ENCODE measurements around the gene PTPRD. TPM values are rescaled to one million over a fixed set of nuclear protein-coding genes. Genes with fewer than 3 reads are reported as not detected.

The PTPRD gene
- polyA plus RNA-seq, 4 donors, result 2.1 to 5.6 (median 3.9) TPM

GRCh38 chr9:8668751-8669150 lies 1944.1 kb downstream of the PTPRD start:
- FAIRE-seq, result no peak
- DNase-seq, result no peak
- WGBS, 3 donors, result 69 to 91% (median 89%) methylated on average over 1 of the region's 1 CpG
- no peak overlapping the region for H3K27ac ChIP-seq (ENCODE audit: low read depth in 1 of 3, low read length in 2 of 3)
- no peaks in the 10 kb centered on the region for H3K4me1 ChIP-seq (ENCODE audit: control insufficient read depth in 3 of 3, insufficient read depth in 2 of 3, low read depth in 1 of 3, low read length in 2 of 3)
- no peaks in the 10 kb centered on the region for H3K9me3 ChIP-seq (ENCODE audit: control insufficient read depth in 2 of 2, insufficient read depth in 1 of 2, low read depth in 1 of 2, low read length in 1 of 2)
- H3K4me3 ChIP-seq (ENCODE audit: low read depth in 1 of 3, low read length in 3 of 3), result no peak overlapping the region
- no peaks in the 10 kb centered on the region for H3K36me3 ChIP-seq (ENCODE audit: control insufficient read depth in 3 of 3, insufficient read depth in 2 of 3, low read depth in 1 of 3, low read length in 3 of 3)
- no peaks in the 10 kb centered on the region for H3K27me3 ChIP-seq (ENCODE audit: control insufficient read depth in 3 of 3, insufficient read depth in 3 of 3, low read length in 3 of 3)

DNA sequence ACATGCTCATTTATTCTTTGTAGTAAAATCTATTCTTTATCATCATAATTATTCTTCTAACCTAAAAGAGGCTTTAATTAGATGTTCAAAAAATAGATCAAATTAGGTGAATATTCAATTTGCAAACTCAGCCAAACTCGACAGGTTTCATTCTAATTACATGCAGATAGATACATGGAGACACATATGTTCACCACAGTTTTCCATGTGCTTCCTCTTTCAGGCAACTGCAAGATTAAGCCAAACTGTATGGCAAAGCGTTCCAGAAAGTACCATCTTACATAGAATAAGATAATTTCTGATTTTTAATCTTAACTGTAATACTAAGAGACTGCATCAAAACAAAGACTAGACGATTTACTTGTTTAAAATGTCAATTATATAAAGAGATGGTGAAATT lies 1944.6 kb downstream of the PTPRD start:
- Histone ChIP-seq H3K9me3 (ENCODE audit: control insufficient read depth in 2 of 2, insufficient read depth in 1 of 2, low read depth in 1 of 2, low read length in 1 of 2) (no peaks in the 10 kb centered on the region), H3K27me3 (ENCODE audit: control insufficient read depth in 3 of 3, insufficient read depth in 3 of 3, low read length in 3 of 3) (no peaks in the 10 kb centered on the region), H3K4me3 (ENCODE audit: low read depth in 1 of 3, low read length in 3 of 3) (no peak overlapping the region), H3K36me3 (ENCODE audit: control insufficient read depth in 3 of 3, insufficient read depth in 2 of 3, low read depth in 1 of 3, low read length in 3 of 3) (no peaks in the 10 kb centered on the region), H3K27ac (ENCODE audit: low read depth in 1 of 3, low read length in 2 of 3) (no peak overlapping the region), H3K4me1 (ENCODE audit: control insufficient read depth in 3 of 3, insufficient read depth in 2 of 3, low read depth in 1 of 3, low read length in 2 of 3) (no peaks in the 10 kb centered on the region)
- 82 to 92% (median 91%) methylated on average over 3 of the region's 3 CpGs for WGBS, 3 donors
- FAIRE-seq, result no peak
- DNase-seq, result no peak

DNA sequence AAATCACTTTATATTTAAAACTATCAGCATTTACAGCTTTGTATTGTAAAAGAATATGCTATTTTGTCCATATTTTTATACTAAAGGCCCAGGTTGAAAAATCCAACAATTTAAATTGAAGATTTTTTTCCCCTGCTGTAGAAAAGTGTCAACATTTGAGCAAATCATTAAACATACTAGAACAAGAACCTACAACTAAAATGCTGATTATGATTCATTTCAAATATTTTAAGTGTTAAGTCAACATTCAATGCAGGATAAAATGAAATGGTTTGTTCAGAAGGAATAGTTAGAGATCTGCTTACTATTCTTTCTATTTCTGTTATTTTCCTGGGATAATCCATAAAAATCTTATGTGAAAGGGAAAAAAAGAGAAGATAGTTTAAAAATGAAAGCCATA lies 1946.7 kb downstream of the PTPRD start:
- Histone ChIP-seq H3K36me3 (ENCODE audit: control insufficient read depth in 3 of 3, insufficient read depth in 2 of 3, low read depth in 1 of 3, low read length in 3 of 3) (no peaks in the 10 kb centered on the region), H3K9me3 (ENCODE audit: control insufficient read depth in 2 of 2, insufficient read depth in 1 of 2, low read depth in 1 of 2, low read length in 1 of 2) (no peaks in the 10 kb centered on the region), H3K4me3 (ENCODE audit: low read depth in 1 of 3, low read length in 3 of 3) (no peak overlapping the region), H3K4me1 (ENCODE audit: control insufficient read depth in 3 of 3, insufficient read depth in 2 of 3, low read depth in 1 of 3, low read length in 2 of 3) (no peaks in the 10 kb centered on the region), H3K27me3 (ENCODE audit: control insufficient read depth in 3 of 3, insufficient read depth in 3 of 3, low read length in 3 of 3) (no peaks in the 10 kb centered on the region), H3K27ac (ENCODE audit: low read depth in 1 of 3, low read length in 2 of 3) (no peak overlapping the region)
- DNase-seq (no peak), FAIRE-seq (no peak)

DNA sequence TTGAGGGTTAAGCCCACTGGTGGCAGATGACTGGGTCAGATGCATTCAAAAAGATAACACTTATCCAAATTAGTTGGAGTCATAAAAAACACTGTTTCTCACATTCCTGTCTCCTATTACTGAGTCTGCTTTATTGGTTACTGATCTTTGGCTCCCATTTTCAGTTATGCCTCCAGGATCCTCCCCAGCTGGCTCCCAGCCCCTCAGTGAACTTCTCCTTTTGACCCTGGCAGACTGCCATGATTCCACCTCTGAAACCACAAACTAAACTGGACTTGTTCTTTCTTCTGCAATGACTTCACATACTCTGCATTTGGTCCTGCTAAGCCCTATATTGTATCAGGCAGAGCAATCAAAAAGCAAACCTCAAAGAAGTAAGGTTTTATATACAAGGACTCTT lies 1952.4 kb downstream of the PTPRD start:
- Histone ChIP-seq H3K9me3 (ENCODE audit: control insufficient read depth in 2 of 2, insufficient read depth in 1 of 2, low read depth in 1 of 2, low read length in 1 of 2) (no peaks in the 10 kb centered on the region), H3K27ac (ENCODE audit: low read depth in 1 of 3, low read length in 2 of 3) (no peak overlapping the region), H3K27me3 (ENCODE audit: control insufficient read depth in 3 of 3, insufficient read depth in 3 of 3, low read length in 3 of 3) (no peaks in the 10 kb centered on the region), H3K4me1 (ENCODE audit: control insufficient read depth in 3 of 3, insufficient read depth in 2 of 3, low read depth in 1 of 3, low read length in 2 of 3) (no peaks in the 10 kb centered on the region), H3K36me3 (ENCODE audit: control insufficient read depth in 3 of 3, insufficient read depth in 2 of 3, low read depth in 1 of 3, low read length in 3 of 3) (no peaks in the 10 kb centered on the region), H3K4me3 (ENCODE audit: low read depth in 1 of 3, low read length in 3 of 3) (no peak overlapping the region)
- no peak for FAIRE-seq
- DNase-seq, result peak; percentile 3 to 32

GRCh38 chr9:8659108-8659507 lies 1953.7 kb downstream of the PTPRD start:
- Histone ChIP-seq H3K4me1 (ENCODE audit: control insufficient read depth in 3 of 3, insufficient read depth in 2 of 3, low read depth in 1 of 3, low read length in 2 of 3) (no peaks in the 10 kb centered on the region), H3K4me3 (ENCODE audit: low read depth in 1 of 3, low read length in 3 of 3) (no peak overlapping the region), H3K27ac (ENCODE audit: low read depth in 1 of 3, low read length in 2 of 3) (no peak overlapping the region), H3K27me3 (ENCODE audit: control insufficient read depth in 3 of 3, insufficient read depth in 3 of 3, low read length in 3 of 3) (no peaks in the 10 kb centered on the region), H3K9me3 (ENCODE audit: control insufficient read depth in 2 of 2, insufficient read depth in 1 of 2, low read depth in 1 of 2, low read length in 1 of 2) (no peaks in the 10 kb centered on the region), H3K36me3 (ENCODE audit: control insufficient read depth in 3 of 3, insufficient read depth in 2 of 3, low read depth in 1 of 3, low read length in 3 of 3) (no peaks in the 10 kb centered on the region)
- DNase-seq, result no peak
- no peak for FAIRE-seq

- FAIRE-seq, result no peak
These were observed 1957.7 kb downstream of the PTPRD start for GRCh38 chr9:8655071-8655470.

DNA sequence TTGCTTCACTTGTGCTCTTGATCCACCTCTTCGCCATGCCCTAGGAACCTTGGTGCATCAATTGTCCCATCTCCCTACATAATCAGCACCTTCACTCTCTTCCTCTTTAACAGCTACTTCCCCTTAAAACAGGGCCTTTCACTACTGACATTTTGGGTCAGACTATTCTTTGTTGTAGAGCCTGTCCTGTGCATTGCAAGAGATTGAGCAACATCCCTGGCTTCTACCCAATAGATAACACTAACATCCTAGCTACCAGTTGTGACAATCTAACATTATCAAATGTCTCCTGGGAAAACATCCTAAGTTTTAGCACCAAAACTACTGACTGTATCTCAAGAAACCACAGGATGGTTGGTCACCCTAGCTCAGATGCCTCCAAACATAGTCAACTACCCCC lies 1958.9 kb downstream of the PTPRD start:
- H3K36me3 ChIP-seq (ENCODE audit: control insufficient read depth in 3 of 3, insufficient read depth in 2 of 3, low read depth in 1 of 3, low read length in 3 of 3), result no peaks in the 10 kb centered on the region
- H3K9me3 ChIP-seq (ENCODE audit: control insufficient read depth in 2 of 2, insufficient read depth in 1 of 2, low read depth in 1 of 2, low read length in 1 of 2), result no peaks in the 10 kb centered on the region
- WGBS, 3 donors, result 81 to 90% (median 88%) methylated on average over 1 of the region's 1 CpG
- no peaks in the 10 kb centered on the region for H3K27me3 ChIP-seq (ENCODE audit: control insufficient read depth in 3 of 3, insufficient read depth in 3 of 3, low read length in 3 of 3)
- DNase-seq (no peak), FAIRE-seq (no peak)
- no peaks in the 10 kb centered on the region for H3K4me1 ChIP-seq (ENCODE audit: control insufficient read depth in 3 of 3, insufficient read depth in 2 of 3, low read depth in 1 of 3, low read length in 2 of 3)
- no peak overlapping the region for H3K27ac ChIP-seq (ENCODE audit: low read depth in 1 of 3, low read length in 2 of 3)
- no peak overlapping the region for H3K4me3 ChIP-seq (ENCODE audit: low read depth in 1 of 3, low read length in 3 of 3)

More at GRCh38 chr9:8655071-8655470, 1957.7 kb downstream of the PTPRD start:
- no peaks in the 10 kb centered on the region for H3K4me1 ChIP-seq (ENCODE audit: control insufficient read depth in 3 of 3, insufficient read depth in 2 of 3, low read depth in 1 of 3, low read length in 2 of 3)
- H3K27me3 ChIP-seq (ENCODE audit: control insufficient read depth in 3 of 3, insufficient read depth in 3 of 3, low read length in 3 of 3), result no peaks in the 10 kb centered on the region
- H3K4me3 ChIP-seq (ENCODE audit: low read depth in 1 of 3, low read length in 3 of 3), result no peak overlapping the region
- WGBS, 3 donors, result 70 to 91% (median 84%) methylated on average over 2 of the region's 2 CpGs
- no peak for DNase-seq
- H3K9me3 ChIP-seq (ENCODE audit: control insufficient read depth in 2 of 2, insufficient read depth in 1 of 2, low read depth in 1 of 2, low read length in 1 of 2), result no peaks in the 10 kb centered on the region
- H3K27ac ChIP-seq (ENCODE audit: low read depth in 1 of 3, low read length in 2 of 3), result no peak overlapping the region
- H3K36me3 ChIP-seq (ENCODE audit: control insufficient read depth in 3 of 3, insufficient read depth in 2 of 3, low read depth in 1 of 3, low read length in 3 of 3), result no peaks in the 10 kb centered on the region

GRCh38 chr9:8653111-8653510 lies 1959.7 kb downstream of the PTPRD start:
- no peak for FAIRE-seq
- 69 to 88% (median 80%) methylated on average over 2 of the region's 2 CpGs for WGBS, 3 donors
- no peaks in the 10 kb centered on the region for H3K9me3 ChIP-seq (ENCODE audit: control insufficient read depth in 2 of 2, insufficient read depth in 1 of 2, low read depth in 1 of 2, low read length in 1 of 2)
- no peak overlapping the region for H3K4me3 ChIP-seq (ENCODE audit: low read depth in 1 of 3, low read length in 3 of 3)
- no peaks in the 10 kb centered on the region for H3K4me1 ChIP-seq (ENCODE audit: control insufficient read depth in 3 of 3, insufficient read depth in 2 of 3, low read depth in 1 of 3, low read length in 2 of 3)
- no peaks in the 10 kb centered on the region for H3K36me3 ChIP-seq (ENCODE audit: control insufficient read depth in 3 of 3, insufficient read depth in 2 of 3, low read depth in 1 of 3, low read length in 3 of 3)
- no peak for DNase-seq
- H3K27ac ChIP-seq (ENCODE audit: low read depth in 1 of 3, low read length in 2 of 3), result no peak overlapping the region
- no peaks in the 10 kb centered on the region for H3K27me3 ChIP-seq (ENCODE audit: control insufficient read depth in 3 of 3, insufficient read depth in 3 of 3, low read length in 3 of 3)

GRCh38 chr9:8652255-8652654 lies 1960.5 kb downstream of the PTPRD start:
- H3K4me1 ChIP-seq (ENCODE audit: control insufficient read depth in 3 of 3, insufficient read depth in 2 of 3, low read depth in 1 of 3, low read length in 2 of 3), result no peaks in the 10 kb centered on the region
- no peak overlapping the region for H3K27ac ChIP-seq (ENCODE audit: low read depth in 1 of 3, low read length in 2 of 3)
- no peak overlapping the region for H3K4me3 ChIP-seq (ENCODE audit: low read depth in 1 of 3, low read length in 3 of 3)
- FAIRE-seq, result no peak
- no peaks in the 10 kb centered on the region for H3K9me3 ChIP-seq (ENCODE audit: control insufficient read depth in 2 of 2, insufficient read depth in 1 of 2, low read depth in 1 of 2, low read length in 1 of 2)
- no peaks in the 10 kb centered on the region for H3K27me3 ChIP-seq (ENCODE audit: control insufficient read depth in 3 of 3, insufficient read depth in 3 of 3, low read length in 3 of 3)
- H3K36me3 ChIP-seq (ENCODE audit: control insufficient read depth in 3 of 3, insufficient read depth in 2 of 3, low read depth in 1 of 3, low read length in 3 of 3), result no peaks in the 10 kb centered on the region
- 65 to 90% (median 81%) methylated on average over 1 of the region's 1 CpG for WGBS, 3 donors
- no peak for DNase-seq
